H1 (cell line): ENCODE data around the gene DCHS1. TPM values are rescaled to one million over a fixed set of nuclear protein-coding genes. Genes with fewer than 3 reads are reported as not detected.
A peak's percentile ranks its signal among the peaks of the same experiment; 100 is the strongest.

Experiments used
- CTCF ChIA-PET: fragments of 300-600 bp; sonication (Branson Sonifier 250); formaldehyde crosslinking; loops from one replicate; lab custom pipeline; 2021; ENCODE audit not compliant: partially characterized antibody; lab: Charles Lee
- POLR2A ChIA-PET: fragments of 300-600 bp; sonication (Branson Sonifier 250); formaldehyde crosslinking; loops from one replicate; lab custom pipeline; 2021; ENCODE audit warnings: inconsistent platforms; ENCODE audit not compliant: partially characterized antibody; lab: Charles Lee
- DNase-seq, 2 experiments: peaks; one replicate each; pipeline versions ENCODE4 v3.0.0 to v3.0.0-alpha.2; 2010 to 2022; ENCODE audit warnings: low spot score in 2 of 2, low read depth in 1 of 2, mixed read lengths in 1 of 2
- FAIRE-seq: peaks from 2 replicates; lab custom pipeline; 2011; peaks lifted over from hg19 to GRCh38; lab: Jason Lieb, UNC
- H2AFZ ChIP-seq: 2 replicates; pipeline ENCODE4 v1.8.1; 2012; ENCODE audit warnings: low read length, inconsistent platforms
- H2AK5ac ChIP-seq: 2 replicates; pipeline ENCODE4 v1.6.1; 2013; ENCODE audit warnings: low read depth, low read length
- H2BK120ac ChIP-seq: replicated peaks from 2 replicates; pipeline ENCODE3; 2013; ENCODE audit warnings: low read depth, low read length, inconsistent platforms
- H2BK12ac ChIP-seq: 2 replicates; pipeline ENCODE4 v1.6.1; 2013; ENCODE audit warnings: low read depth, low read length
- H2BK15ac ChIP-seq: 2 replicates; pipeline ENCODE4 v1.6.1; 2013; ENCODE audit warnings: low read length
- H2BK20ac ChIP-seq: 2 replicates; pipeline ENCODE4 v1.6.1; 2013; ENCODE audit warnings: low read length
- H2BK5ac ChIP-seq: 2 replicates; pipeline ENCODE4 v1.6.1; 2013; ENCODE audit warnings: low read depth, low read length
- H3K14ac ChIP-seq: 2 replicates; pipeline ENCODE4 v1.6.1; 2013; ENCODE audit warnings: inconsistent platforms; ENCODE audit not compliant: insufficient read length
- H3K18ac ChIP-seq: 2 replicates; pipeline ENCODE4 v1.6.1; 2013; ENCODE audit warnings: low read length; ENCODE audit errors: extremely low read depth
- H3K23ac ChIP-seq: 2 replicates; pipeline ENCODE4 v1.6.1; 2013; ENCODE audit warnings: inconsistent platforms; ENCODE audit not compliant: insufficient read length
- H3K23me2 ChIP-seq: 2 replicates; pipeline ENCODE4 v1.6.1; 2013; ENCODE audit warnings: low read depth, low read length
- H3K27ac ChIP-seq: 2 replicates; pipeline ENCODE4 v1.6.1; 2011; ENCODE audit warnings: low read depth, low read length, inconsistent platforms
- H3K27me3 ChIP-seq, 4 experiments: replicated peaks in 1 of 4; 1 replicate in 1 of 4; 2 replicates in 3 of 4; pipeline versions ENCODE4 v1.6.1 to v1.8.1; 2011 to 2013; ENCODE audit warnings: low read length in 3 of 4, mild to moderate bottlenecking in 3 of 4, inconsistent platforms in 2 of 4, mixed read lengths in 2 of 4, moderate library complexity in 1 of 4; ENCODE audit not compliant: control insufficient read depth in 3 of 4, insufficient read depth in 3 of 4; ENCODE audit errors: extremely low read depth in 1 of 4
- H3K36me3 ChIP-seq, 4 experiments: 2 replicates each; pipeline versions ENCODE4 v1.6.1 to v1.8.1; 2011 to 2013; ENCODE audit warnings: mild to moderate bottlenecking in 4 of 4, low read length in 3 of 4, moderate library complexity in 2 of 4, control low read depth in 1 of 4, inconsistent platforms in 1 of 4; ENCODE audit not compliant: insufficient read depth in 4 of 4, control insufficient read depth in 2 of 4
- H3K4ac ChIP-seq: replicated peaks from 2 replicates; pipeline ENCODE3; 2013; ENCODE audit warnings: low read length, low read depth, mixed read lengths, inconsistent platforms; ENCODE audit not compliant: insufficient read length
- H3K4me1 ChIP-seq, 4 experiments: replicated peaks in 1 of 4; 1 replicate in 1 of 4; 2 replicates in 3 of 4; pipeline versions ENCODE4 v1.6.1 to v1.8.1; 2011 to 2013; ENCODE audit warnings: low read length in 3 of 4, inconsistent platforms in 2 of 4, mixed read lengths in 1 of 4; ENCODE audit not compliant: insufficient read depth in 4 of 4, control insufficient read depth in 3 of 4
- H3K4me2 ChIP-seq, 2 experiments: 2 replicates each; pipeline versions ENCODE4 v1.6.1 to v1.8.1; 2011 to 2013; ENCODE audit warnings: low read depth in 2 of 2, low read length in 2 of 2, control low read depth in 1 of 2, inconsistent platforms in 1 of 2, mild to moderate bottlenecking in 1 of 2; ENCODE audit not compliant: insufficient read depth in 1 of 2
- H3K4me3 ChIP-seq, 4 experiments: fragments of 200-600, 300-600 bp in 1 of 4; sonication (generic), shearing (Covaris generic), sonication (Bioruptor Twin) in 1 of 4; 2 replicates each; pipeline versions ENCODE4 v1.5.1 to v1.8.1; 2011 to 2016; ENCODE audit warnings: low read length in 4 of 4, low read depth in 3 of 4, control low read depth in 2 of 4, inconsistent platforms in 2 of 4, mild to moderate bottlenecking in 2 of 4, mixed read lengths in 1 of 4, moderate library complexity in 1 of 4; ENCODE audit not compliant: insufficient read depth in 2 of 4; ENCODE audit errors: extremely low read depth in 1 of 4
- H3K56ac ChIP-seq: replicated peaks from 2 replicates; pipeline ENCODE3; 2013; ENCODE audit warnings: low read depth, mild to moderate bottlenecking, mixed read lengths, low read length, inconsistent platforms; ENCODE audit not compliant: insufficient read length
- H3K79me1 ChIP-seq: 2 replicates; pipeline ENCODE4 v1.6.1; 2013; ENCODE audit warnings: low read depth, low read length, control low read depth
- H3K79me2 ChIP-seq, 2 experiments: 2 replicates each; pipeline versions ENCODE4 v1.6.1 to v1.8.1; 2012 to 2013; ENCODE audit warnings: low read length in 2 of 2, mild to moderate bottlenecking in 2 of 2, inconsistent platforms in 1 of 2; ENCODE audit not compliant: insufficient read depth in 2 of 2, control insufficient read depth in 1 of 2
- H3K9ac ChIP-seq, 4 experiments: replicated peaks in 1 of 4; 1 replicate in 1 of 4; 2 replicates in 3 of 4; pipeline versions ENCODE4 v1.6.1 to v1.8.1; 2011 to 2013; ENCODE audit warnings: low read depth in 3 of 4, low read length in 3 of 4, control low read depth in 2 of 4, mild to moderate bottlenecking in 2 of 4, moderate library complexity in 2 of 4, inconsistent platforms in 1 of 4; ENCODE audit errors: extremely low read depth in 1 of 4
- H3K9me3 ChIP-seq, 2 experiments: 2 replicates each; pipeline versions ENCODE4 v1.6.1 to v1.8.1; 2012 to 2013; ENCODE audit warnings: mild to moderate bottlenecking in 2 of 2, moderate library complexity in 2 of 2, control low read depth in 1 of 2, inconsistent platforms in 1 of 2, low read depth in 1 of 2, low read length in 1 of 2, mixed read lengths in 1 of 2; ENCODE audit not compliant: insufficient read depth in 2 of 2
- H4K20me1 ChIP-seq, 2 experiments: replicated peaks in 1 of 2; 2 replicates each; pipeline versions ENCODE3 to v1.8.1; 2011 to 2013; ENCODE audit warnings: inconsistent platforms in 2 of 2, low read length in 2 of 2, mild to moderate bottlenecking in 1 of 2; ENCODE audit not compliant: insufficient read depth in 2 of 2, control insufficient read depth in 1 of 2
- H4K5ac ChIP-seq: 2 replicates; pipeline ENCODE4 v1.6.1; 2013; ENCODE audit warnings: low read length, low read depth, mixed read lengths, inconsistent platforms; ENCODE audit not compliant: insufficient read length
- H4K8ac ChIP-seq: 2 replicates; pipeline ENCODE4 v1.8.0; 2013; ENCODE audit warnings: mild to moderate bottlenecking, moderate library complexity, low read length, inconsistent platforms; ENCODE audit not compliant: insufficient read depth; ENCODE audit errors: extremely low read depth
- H4K91ac ChIP-seq: replicated peaks from 2 replicates; pipeline ENCODE3; 2013; ENCODE audit warnings: low read length, mixed read lengths, inconsistent platforms; ENCODE audit not compliant: insufficient read length
- GTF2F1 ChIP-seq: IDR thresholded peaks from 2 replicates; pipeline ENCODE4 v1.6.1; 2012; ENCODE audit warnings: low read depth, low read length, improper control_type of control experiment, borderline replicate concordance
- JUND ChIP-seq: IDR thresholded peaks from 2 replicates; pipeline ENCODE4 v1.6.1; 2011; ENCODE audit warnings: mild to moderate bottlenecking, improper control_type of control experiment, low read length
- POLR2A ChIP-seq, 2 experiments: IDR thresholded peaks; 1 replicate in 1 of 2; 2 replicates in 1 of 2; pipeline ENCODE4 v1.6.1; 2011; ENCODE audit warnings: low read depth in 2 of 2, low read length in 2 of 2, mild to moderate bottlenecking in 2 of 2; ENCODE audit errors: control extremely low read depth in 1 of 2
- POLR2AphosphoS5 ChIP-seq: IDR thresholded peaks from 2 replicates; pipeline ENCODE4 v1.6.1; 2011; ENCODE audit warnings: low read depth, low read length
- RAD21 ChIP-seq, 2 experiments: IDR thresholded peaks in 1 of 2; conservative IDR thresholded peaks in 1 of 2; 2 replicates each; pipeline ENCODE4 v1.6.1; 2011; ENCODE audit warnings: low read depth in 2 of 2, low read length in 2 of 2, improper control_type of control experiment in 1 of 2, inconsistent platforms in 1 of 2, mild to moderate bottlenecking in 1 of 2, moderate library complexity in 1 of 2
- SAP30 ChIP-seq: fragments of 300-600 bp; sonication (generic); IDR thresholded peaks from 2 replicates; pipeline ENCODE4 v1.7.1; 2012; ENCODE audit warnings: low read length, moderate library complexity, mild to moderate bottlenecking, inconsistent platforms; ENCODE audit not compliant: insufficient read depth, insufficient replicate concordance
- YY1 ChIP-seq: IDR thresholded peaks from 2 replicates; pipeline ENCODE4 v1.6.1; 2011; ENCODE audit warnings: low read depth, mild to moderate bottlenecking, low read length
- ZNF274 ChIP-seq: IDR thresholded peaks from 2 replicates; pipeline ENCODE4 v1.7.0; 2012; ENCODE audit warnings: low read length, borderline replicate concordance; ENCODE audit errors: extremely low read depth
- WGBS, 2 experiments: shearing (Covaris generic) in 1 of 2; methylation state at CpG; one replicate each; pipeline versions ENCODE4 v1.1.6 to v1.1.7; 2013 to 2015; ENCODE audit warnings: low lambda C conversion rate in 2 of 2, mixed read lengths in 2 of 2, inconsistent platforms in 1 of 2, low coverage in 1 of 2, missing lambda C conversion rate in 1 of 2; ENCODE audit not compliant: insufficient replicate concordance in 2 of 2, insufficient coverage in 1 of 2, insufficient read length in 1 of 2; ENCODE audit errors: extremely low coverage in 1 of 2, missing lambda C conversion rate in 1 of 2; 5-methylcytosine and 5-hydroxymethylcytosine counted together
- polyA plus RNA-seq, 7 experiments: library from polyadenylated mRNA; depleted of rRNA in 3 of 7; stranded (reverse) in 5 of 7; unstranded in 2 of 7; fragments of >200 nt in 5 of 7; fragments of 200-250 nt in 2 of 7; gene quantifications; 1 replicate in 5 of 7; 2 replicates in 1 of 7; 4 replicates in 1 of 7; pipeline versions ENCODE4 v1.2.1 to v1.2.3, GENCODE V29; 2011 to 2013; ENCODE audit warnings: missing spikeins in 2 of 7, mixed read lengths in 2 of 7
- total RNA-seq: library from RNA; stranded (reverse); fragmentation: NEBNext Ultra II Directional; extraction: Animal tissue kit (Norgen Biotek cat#: 25700); gene quantifications from 2 replicates; pipeline ENCODE4 v1.2.1, GENCODE V29; 2021
- TF ChIP-seq, protein P1 (sequence below), 3 experiments: IDR thresholded peaks; 1 replicate in 2 of 3; 2 replicates in 1 of 3; pipeline versions ENCODE4 v1.5.1 to v1.6.1; 2011; ENCODE audit warnings: low read length in 3 of 3, mild to moderate bottlenecking in 3 of 3, inconsistent platforms in 2 of 3, low read depth in 1 of 3, moderate library complexity in 1 of 3; ENCODE audit not compliant: insufficient read depth in 1 of 3; ENCODE audit errors: control extremely low read depth in 1 of 3

Gene DCHS1
- total and polyA plus RNA-seq, 2 of the 8 experiments (the other 6 are each of a cell fraction or from before 2014, with no cell fraction given) = 8.2 to 10.5 TPM

DNA sequence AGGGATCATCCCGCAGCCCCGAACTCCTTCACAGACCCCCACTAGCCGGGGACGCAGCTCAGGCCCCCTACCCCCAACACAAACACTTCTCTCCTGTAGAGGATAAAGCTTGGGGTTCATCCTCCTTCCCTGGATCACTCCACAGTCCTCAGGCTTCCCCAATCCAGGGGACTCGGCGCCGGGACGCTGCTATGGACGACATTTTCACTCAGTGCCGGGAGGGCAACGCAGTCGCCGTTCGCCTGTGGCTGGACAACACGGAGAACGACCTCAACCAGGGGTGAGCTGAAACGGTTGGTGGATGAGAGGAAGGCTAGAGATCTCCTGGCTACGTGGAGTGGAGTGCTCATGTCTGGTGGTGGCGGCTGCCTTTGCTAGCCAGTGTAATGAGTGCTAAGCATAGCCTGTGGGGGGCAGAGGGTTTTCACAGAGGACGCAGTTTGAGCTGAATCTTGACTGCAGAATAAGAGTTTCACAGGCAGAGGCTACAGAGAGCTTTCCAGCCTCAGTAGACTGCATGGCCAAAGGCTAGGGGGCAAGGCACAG is 51.5 kb downstream of the DCHS1 start:
- H2BK15ac ChIP-seq = no peak overlapping the region
- peak overlapping the region; percentile 67 to 96 (median 82) for H3K9ac ChIP-seq
- H2AFZ ChIP-seq = peak overlapping the region; percentile 54; the same call in 1 of the 2 replicates
- 0 out of 2 replicates have a peak overlapping the region, but pooled peaks have one; percentile 58 for H2BK5ac ChIP-seq
- H3K4me2 ChIP-seq = peak overlapping the region; percentile 83 to 97
- no peak overlapping the region for H3K23ac ChIP-seq
- peak overlapping the region; percentile 79 to 99 (median 93) for H3K4me3 ChIP-seq
- H2BK12ac ChIP-seq = 0 out of 2 replicates have a peak overlapping the region, but pooled peaks have one; percentile 75
- H3K18ac ChIP-seq = peak overlapping the region; percentile 78
- H3K79me2 ChIP-seq = peaks cover 3 to 48% of the 10 kb centered on the region in 2 experiments
- peak overlapping the region; percentile 63; the same call in 1 of the 2 replicates for H3K27ac ChIP-seq
- peak overlapping the region; percentile 52 for H4K8ac ChIP-seq
- no peak overlapping the region for H3K14ac ChIP-seq
- no peak overlapping the region for H2BK120ac ChIP-seq
- H3K9me3 ChIP-seq = no peaks in the 10 kb centered on the region
- H3K23me2 ChIP-seq = peaks cover 16% of the 10 kb centered on the region
- H3K4ac ChIP-seq = peak overlapping the region; percentile 75
- H3K56ac ChIP-seq = peak overlapping the region; percentile 35
- peaks cover 0 to 5% of the 10 kb centered on the region in 2 experiments for H4K20me1 ChIP-seq
- H4K91ac ChIP-seq = peak overlapping the region; percentile 17
- ChIA-PET POLR2A (interaction anchor here (0.6 to 2.4 kb wide), 11 partner anchors 8 to 135 kb away, joined by 3 to 11 read pairs (median 4); partner anchors contain the start of genes MRPL17, TAF10 and TPP1), CTCF (interaction anchor here (0.6 to 4.1 kb wide), 9 partner anchors 9 to 344 kb away, joined by 3 to 23 read pairs (median 4); partner anchors contain the start of genes CCKBR, TAF10 and TPP1)
- H3K27me3 ChIP-seq = no peaks in the 10 kb centered on the region
- 2% methylated on average over 20 of the region's 20 CpGs; no CpG with 5 or more reads in 1 of the 2 experiments for WGBS, 2 experiments
- H2BK20ac ChIP-seq = no peak overlapping the region
- no peak overlapping the region for H2AK5ac ChIP-seq
- FAIRE-seq (no peak), DNase-seq (no peak)
- H4K5ac ChIP-seq = peak overlapping the region; percentile 53
- peaks cover 6 to 29% (median 21%) of the 10 kb centered on the region in 4 experiments for H3K36me3 ChIP-seq
- H3K4me1 ChIP-seq = peaks cover 5 to 21% (median 8%) of the 10 kb centered on the region in 4 experiments; a peak in 6 of 7 replicates
- peaks cover 12% of the 10 kb centered on the region for H3K79me1 ChIP-seq
- no peak for TF ChIP-seq ZNF274
- peak; percentile 61; the same call in 1 of the 2 replicates for TF ChIP-seq GTF2F1
- 0 out of 2 replicates have a peak, but pooled peaks have one; percentile 6 for TF ChIP-seq YY1
- TF ChIP-seq SAP30 = peak; percentile 84
- TF ChIP-seq POLR2AphosphoS5 = peak; percentile 8; the same call in 1 of the 2 replicates
- no peak for TF ChIP-seq RAD21 (IDR thresholded peaks at IDR 0.05 in 1 of 2, conservative IDR thresholded peaks at IDR 0.05 in 1 of 2; ENCODE audit: low read depth in 2 of 2, low read length in 2 of 2)
- no peak for TF ChIP-seq POLR2A (IDR thresholded peaks at IDR 0.05; ENCODE audit: control extremely low read depth in 1 of 2, low read depth in 2 of 2, low read length in 2 of 2)
- TF ChIP-seq, protein P1, sequence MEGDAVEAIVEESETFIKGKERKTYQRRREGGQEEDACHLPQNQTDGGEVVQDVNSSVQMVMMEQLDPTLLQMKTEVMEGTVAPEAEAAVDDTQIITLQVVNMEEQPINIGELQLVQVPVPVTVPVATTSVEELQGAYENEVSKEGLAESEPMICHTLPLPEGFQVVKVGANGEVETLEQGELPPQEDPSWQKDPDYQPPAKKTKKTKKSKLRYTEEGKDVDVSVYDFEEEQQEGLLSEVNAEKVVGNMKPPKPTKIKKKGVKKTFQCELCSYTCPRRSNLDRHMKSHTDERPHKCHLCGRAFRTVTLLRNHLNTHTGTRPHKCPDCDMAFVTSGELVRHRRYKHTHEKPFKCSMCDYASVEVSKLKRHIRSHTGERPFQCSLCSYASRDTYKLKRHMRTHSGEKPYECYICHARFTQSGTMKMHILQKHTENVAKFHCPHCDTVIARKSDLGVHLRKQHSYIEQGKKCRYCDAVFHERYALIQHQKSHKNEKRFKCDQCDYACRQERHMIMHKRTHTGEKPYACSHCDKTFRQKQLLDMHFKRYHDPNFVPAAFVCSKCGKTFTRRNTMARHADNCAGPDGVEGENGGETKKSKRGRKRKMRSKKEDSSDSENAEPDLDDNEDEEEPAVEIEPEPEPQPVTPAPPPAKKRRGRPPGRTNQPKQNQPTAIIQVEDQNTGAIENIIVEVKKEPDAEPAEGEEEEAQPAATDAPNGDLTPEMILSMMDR (IDR thresholded peaks at IDR 0.05; ENCODE audit: control extremely low read depth in 1 of 3, insufficient read depth in 1 of 3, low read depth in 1 of 3, low read length in 3 of 3) = peak in 2 of 3 experiments; percentile 2 to 5; a peak in 1 of 4 replicates
- TF ChIP-seq JUND = no peak
